Suppressor macrophage (primary cell): ENCODE results near the gene APEH.

ENCODE experiments used
- DNase-seq, 4 experiments: peaks; one replicate each; pipeline ENCODE4 v3.0.0-alpha.2; 2020 to 2022

APEH gene

GRCh38 chr3:49715611-49716121, 41.5 kb downstream of the APEH start:
- DNase-seq = no peak

- no peak for DNase-seq
These were observed 42.0 kb downstream of the APEH start for GRCh38 chr3:49716169-49716568.

GRCh38 chr3:49716691-49717210, 42.6 kb downstream of the APEH start:
- no peak for DNase-seq

- DNase-seq = no peak
These were observed 43.2 kb downstream of the APEH start for GRCh38 chr3:49717211-49717958.

GRCh38 chr3:49717959-49718857, 44.1 kb downstream of the APEH start:
- no peak for DNase-seq

GRCh38 chr3:49718858-49719213, 44.7 kb downstream of the APEH start:
- DNase-seq = peak in 2 of 4 experiments; percentile 12 to 26

- peak; percentile 95 to 98 (median 96) for DNase-seq
These were observed 45.2 kb downstream of the APEH start, which contains the start of gene AMIGO3 for GRCh38 chr3:49719214-49719884. Gene AMIGO3 (minus strand): TSS chr3:49719684. CDS start chr3:49719465, 219 bp downstream.

- no peak for DNase-seq
These were observed 46.9 kb downstream of the APEH start for GRCh38 chr3:49720855-49721595.

- no peak for DNase-seq
These were observed 47.4 kb downstream of the APEH start for GRCh38 chr3:49721596-49721895.

GRCh38 chr3:49721896-49722781, 48.0 kb downstream of the APEH start:
- DNase-seq = no peak

GRCh38 chr3:49722896-49723295, 48.7 kb downstream of the APEH start:
- DNase-seq = no peak

- DNase-seq = peak; percentile 43 to 71 (median 54)
These were observed 49.1 kb downstream of the APEH start for GRCh38 chr3:49723296-49723627.

- peak; percentile 99 to 100 (median 99) for DNase-seq
These were observed 49.7 kb downstream of the APEH start, which contains the start of gene GMPPB for GRCh38 chr3:49723628-49724551. Gene GMPPB (minus strand): TSS chr3:49723951. CDS start chr3:49723726, 225 bp downstream.

GRCh38 chr3:49724586-49724985, 50.4 kb downstream of the APEH start:
- DNase-seq = peak in 1 of 4 experiments; percentile 9

GRCh38 chr3:49725906-49726681, 51.9 kb downstream of the APEH start:
- DNase-seq = no peak

- no peak for DNase-seq
These were observed 53.2 kb downstream of the APEH start for GRCh38 chr3:49727154-49727923.

- no peak for DNase-seq
These were observed 53.8 kb downstream of the APEH start for GRCh38 chr3:49727924-49728361.

- DNase-seq = no peak
These were observed 55.9 kb downstream of the APEH start for GRCh38 chr3:49729966-49730609.
